Peyer's patch (tissue), 4 donors: ENCODE data around the gene PPP2R5C.

ENCODE experiments used
- POLR2A ChIP-seq, 2 donors: fragments of 450-650 bp; IDR thresholded peaks; one replicate each; pipeline ENCODE4 v1.5.1; 2017; ENCODE audit warnings: antibody characterized with exemption in 2 of 2, mild to moderate bottlenecking in 2 of 2, moderate library complexity in 2 of 2
- TF ChIP-seq, protein P1 (sequence below), 6 experiments: fragments of 450-650 bp in 4 of 6; fragments of 200-600 bp in 2 of 6; sonication (generic) in 1 of 6; IDR thresholded peaks; one replicate each; pipeline ENCODE4 v1.5.1; 2017 to 2019; ENCODE audit warnings: antibody characterized with exemption in 6 of 6, mild to moderate bottlenecking in 3 of 6, moderate library complexity in 1 of 6

DNA sequence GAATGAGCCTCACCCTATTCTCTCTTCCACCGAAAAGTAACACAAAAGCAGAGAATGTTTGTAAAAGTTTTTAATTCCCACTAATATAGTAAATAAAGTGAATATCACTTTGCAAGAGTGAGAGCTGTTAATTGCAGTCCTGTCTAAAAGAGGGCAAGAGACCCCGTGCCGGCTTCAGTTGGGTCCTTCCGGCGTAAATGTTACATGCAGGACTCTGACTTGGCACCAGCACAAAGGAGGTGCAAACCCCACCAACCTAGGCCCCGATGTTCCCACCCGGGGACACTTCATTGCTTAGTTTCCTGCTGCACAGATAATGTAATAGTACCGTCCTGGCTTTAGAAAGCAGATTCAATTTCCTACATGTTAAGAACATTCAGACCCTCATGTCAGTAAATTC is 136.9 kb downstream of the PPP2R5C start:
- TF ChIP-seq, protein P1, sequence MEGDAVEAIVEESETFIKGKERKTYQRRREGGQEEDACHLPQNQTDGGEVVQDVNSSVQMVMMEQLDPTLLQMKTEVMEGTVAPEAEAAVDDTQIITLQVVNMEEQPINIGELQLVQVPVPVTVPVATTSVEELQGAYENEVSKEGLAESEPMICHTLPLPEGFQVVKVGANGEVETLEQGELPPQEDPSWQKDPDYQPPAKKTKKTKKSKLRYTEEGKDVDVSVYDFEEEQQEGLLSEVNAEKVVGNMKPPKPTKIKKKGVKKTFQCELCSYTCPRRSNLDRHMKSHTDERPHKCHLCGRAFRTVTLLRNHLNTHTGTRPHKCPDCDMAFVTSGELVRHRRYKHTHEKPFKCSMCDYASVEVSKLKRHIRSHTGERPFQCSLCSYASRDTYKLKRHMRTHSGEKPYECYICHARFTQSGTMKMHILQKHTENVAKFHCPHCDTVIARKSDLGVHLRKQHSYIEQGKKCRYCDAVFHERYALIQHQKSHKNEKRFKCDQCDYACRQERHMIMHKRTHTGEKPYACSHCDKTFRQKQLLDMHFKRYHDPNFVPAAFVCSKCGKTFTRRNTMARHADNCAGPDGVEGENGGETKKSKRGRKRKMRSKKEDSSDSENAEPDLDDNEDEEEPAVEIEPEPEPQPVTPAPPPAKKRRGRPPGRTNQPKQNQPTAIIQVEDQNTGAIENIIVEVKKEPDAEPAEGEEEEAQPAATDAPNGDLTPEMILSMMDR (IDR thresholded peaks at IDR 0.05): no peak
- no peak for TF ChIP-seq POLR2A (IDR thresholded peaks at IDR 0.05)
